ENCODE results near the gene ATXN10. TPM values are rescaled to one million over a fixed set of nuclear protein-coding genes. Genes with fewer than 3 reads are reported as not detected.

Gene ATXN10
- total and polyA plus RNA-seq, 2 of the 13 experiments (the other 11 are each of a cell fraction or from before 2014, with no cell fraction given): 60.1 to 194 TPM

- TF ChIP-seq SRSF9 (IDR thresholded peaks at IDR 0.05; ENCODE audit: borderline replicate concordance, insufficient read depth, low read depth, low read length, poor library complexity, severe bottlenecking) (no peak), NFIC (IDR thresholded peaks at IDR 0.05; ENCODE audit: low read length) (no peak), FOXA1 (IDR thresholded peaks at IDR 0.05) (no peak), FOXA1 (CRISPR knock-in tag; IDR thresholded peaks at IDR 0.05) (peak; percentile 9; the same call in 1 of the 2 replicates), MXD1 (CRISPR knock-in tag; IDR thresholded peaks at IDR 0.05) (peak; percentile 53), ZFP41 (CRISPR knock-in tag; IDR thresholded peaks at IDR 0.05; ENCODE audit: borderline replicate concordance) (no peak), ZNF619 (CRISPR knock-in tag; IDR thresholded peaks at IDR 0.05) (no peak), SNAPC5 (CRISPR knock-in tag; IDR thresholded peaks at IDR 0.05; ENCODE audit: borderline replicate concordance) (no peak), MXD4 (CRISPR knock-in tag; IDR thresholded peaks at IDR 0.05) (peak; percentile 40; the same call in 1 of the 2 replicates), KDM5A (IDR thresholded peaks at IDR 0.05; ENCODE audit: borderline replicate concordance, low read length) (peak; percentile 57; the same call in 1 of the 2 replicates), CEBPG (CRISPR knock-in tag; IDR thresholded peaks at IDR 0.05) (no peak), USF2 (IDR thresholded peaks at IDR 0.05; ENCODE audit: low read depth, low read length) (no peak), USF2 (CRISPR knock-in tag; IDR thresholded peaks at IDR 0.05; ENCODE audit: borderline replicate concordance) (no peak), YEATS2 (CRISPR knock-in tag; IDR thresholded peaks at IDR 0.05; ENCODE audit: borderline replicate concordance) (no peak; the same call in 1 of the 2 replicates), MLXIP (CRISPR knock-in tag; IDR thresholded peaks at IDR 0.05; ENCODE audit: borderline replicate concordance) (no peak), PRPF4 (IDR thresholded peaks at IDR 0.05; ENCODE audit: low read depth, low read length, poor library complexity, severe bottlenecking) (no peak), ZNF644 (CRISPR knock-in tag; IDR thresholded peaks at IDR 0.05; ENCODE audit: low read depth) (no peak), ARNTL (CRISPR knock-in tag; IDR thresholded peaks at IDR 0.05) (0 out of 2 replicates have a peak, but pooled peaks have one; percentile 11), ZNF775 (CRISPR knock-in tag; IDR thresholded peaks at IDR 0.05; ENCODE audit: borderline replicate concordance) (no peak), DMTF1 (CRISPR knock-in tag; IDR thresholded peaks at IDR 0.05) (no peak), ELF1 (CRISPR knock-in tag; IDR thresholded peaks at IDR 0.05) (peak; percentile 13; the same call in 1 of the 2 replicates)
These were observed at the start of gene ATXN10 (continued) for GRCh38 chr22:45671783-45672563.

Measured in HepG2 (cell line).